ENCODE results near the gene KHDC4. TPM values are rescaled to one million over a fixed set of nuclear protein-coding genes. Genes with fewer than 3 reads are reported as not detected.

KHDC4 gene
- polyA plus RNA-seq, 1 donor from 2014 or later = 97.1 TPM

DNA sequence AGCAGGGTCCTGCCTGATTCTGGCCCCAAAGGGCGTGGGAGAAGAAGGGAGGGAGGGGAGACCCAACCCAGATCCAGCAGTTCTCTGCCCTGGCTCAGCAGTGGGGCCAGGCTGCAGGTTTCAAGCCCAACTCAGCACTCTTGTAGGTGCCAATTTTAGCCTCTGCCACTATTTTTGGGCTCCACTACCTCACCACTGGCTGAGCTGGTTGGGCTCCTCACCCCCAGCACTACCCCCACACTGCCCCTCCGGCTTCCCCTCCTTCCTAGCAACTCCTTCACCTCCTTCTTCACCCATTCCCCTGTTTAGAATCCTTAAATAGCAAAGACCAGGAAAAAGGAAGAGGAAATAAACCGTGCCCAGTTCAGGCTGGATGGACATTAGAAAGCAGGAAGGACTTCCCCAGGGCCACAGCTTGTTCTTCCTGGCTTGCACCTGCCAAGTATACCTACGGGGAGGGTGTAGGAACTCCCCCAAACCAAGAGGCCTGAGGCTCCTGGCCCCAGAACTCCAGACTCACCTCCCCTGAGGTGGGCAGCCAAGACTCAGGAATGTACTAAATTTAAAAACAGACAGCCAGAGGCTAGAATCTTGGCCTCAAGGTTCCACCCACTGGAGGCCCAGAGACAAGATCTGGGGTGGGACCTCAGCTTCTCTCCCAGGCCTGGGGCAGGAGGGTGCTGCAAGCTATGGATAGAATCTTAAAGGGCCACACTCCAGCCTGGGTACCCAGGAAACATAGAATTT is 45.6 kb upstream of the KHDC4 start:
- H3K9me3 ChIP-seq (ENCODE audit: low read length) = no peaks in the 10 kb centered on the region
- H2AFZ ChIP-seq (ENCODE audit: low read depth, low read length) = no peak overlapping the region
- H3F3A ChIP-seq (ENCODE audit: insufficient read depth, low read length, poor library complexity, severe bottlenecking) = peaks cover 6% of the 10 kb centered on the region
- no peak overlapping the region for H3K27ac ChIP-seq (ENCODE audit: low read length)
- no peaks in the 10 kb centered on the region for H3K27me3 ChIP-seq (ENCODE audit: insufficient read depth, low read depth, low read length)
- H4K20me1 ChIP-seq (ENCODE audit: insufficient read depth) = no peaks in the 10 kb centered on the region
- H3K9me2 ChIP-seq (ENCODE audit: insufficient read depth, low read length) = no peaks in the 10 kb centered on the region
- no peak overlapping the region for H3K4me3 ChIP-seq (ENCODE audit: low read length)
- no peak overlapping the region for H3K9ac ChIP-seq (ENCODE audit: low read length)
- H3K4me2 ChIP-seq (ENCODE audit: low read length) = no peak overlapping the region
- no peak for TF ChIP-seq POLR2AphosphoS5 (IDR thresholded peaks at IDR 0.05)
- TF ChIP-seq, protein P1, sequence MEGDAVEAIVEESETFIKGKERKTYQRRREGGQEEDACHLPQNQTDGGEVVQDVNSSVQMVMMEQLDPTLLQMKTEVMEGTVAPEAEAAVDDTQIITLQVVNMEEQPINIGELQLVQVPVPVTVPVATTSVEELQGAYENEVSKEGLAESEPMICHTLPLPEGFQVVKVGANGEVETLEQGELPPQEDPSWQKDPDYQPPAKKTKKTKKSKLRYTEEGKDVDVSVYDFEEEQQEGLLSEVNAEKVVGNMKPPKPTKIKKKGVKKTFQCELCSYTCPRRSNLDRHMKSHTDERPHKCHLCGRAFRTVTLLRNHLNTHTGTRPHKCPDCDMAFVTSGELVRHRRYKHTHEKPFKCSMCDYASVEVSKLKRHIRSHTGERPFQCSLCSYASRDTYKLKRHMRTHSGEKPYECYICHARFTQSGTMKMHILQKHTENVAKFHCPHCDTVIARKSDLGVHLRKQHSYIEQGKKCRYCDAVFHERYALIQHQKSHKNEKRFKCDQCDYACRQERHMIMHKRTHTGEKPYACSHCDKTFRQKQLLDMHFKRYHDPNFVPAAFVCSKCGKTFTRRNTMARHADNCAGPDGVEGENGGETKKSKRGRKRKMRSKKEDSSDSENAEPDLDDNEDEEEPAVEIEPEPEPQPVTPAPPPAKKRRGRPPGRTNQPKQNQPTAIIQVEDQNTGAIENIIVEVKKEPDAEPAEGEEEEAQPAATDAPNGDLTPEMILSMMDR (IDR thresholded peaks at IDR 0.05; ENCODE audit: poor library complexity, severe bottlenecking) = no peak
- TF ChIP-seq MXI1 (conservative IDR thresholded peaks at IDR 0.05; ENCODE audit: poor library complexity, severe bottlenecking) = no peak
- TF ChIP-seq, protein P2, sequence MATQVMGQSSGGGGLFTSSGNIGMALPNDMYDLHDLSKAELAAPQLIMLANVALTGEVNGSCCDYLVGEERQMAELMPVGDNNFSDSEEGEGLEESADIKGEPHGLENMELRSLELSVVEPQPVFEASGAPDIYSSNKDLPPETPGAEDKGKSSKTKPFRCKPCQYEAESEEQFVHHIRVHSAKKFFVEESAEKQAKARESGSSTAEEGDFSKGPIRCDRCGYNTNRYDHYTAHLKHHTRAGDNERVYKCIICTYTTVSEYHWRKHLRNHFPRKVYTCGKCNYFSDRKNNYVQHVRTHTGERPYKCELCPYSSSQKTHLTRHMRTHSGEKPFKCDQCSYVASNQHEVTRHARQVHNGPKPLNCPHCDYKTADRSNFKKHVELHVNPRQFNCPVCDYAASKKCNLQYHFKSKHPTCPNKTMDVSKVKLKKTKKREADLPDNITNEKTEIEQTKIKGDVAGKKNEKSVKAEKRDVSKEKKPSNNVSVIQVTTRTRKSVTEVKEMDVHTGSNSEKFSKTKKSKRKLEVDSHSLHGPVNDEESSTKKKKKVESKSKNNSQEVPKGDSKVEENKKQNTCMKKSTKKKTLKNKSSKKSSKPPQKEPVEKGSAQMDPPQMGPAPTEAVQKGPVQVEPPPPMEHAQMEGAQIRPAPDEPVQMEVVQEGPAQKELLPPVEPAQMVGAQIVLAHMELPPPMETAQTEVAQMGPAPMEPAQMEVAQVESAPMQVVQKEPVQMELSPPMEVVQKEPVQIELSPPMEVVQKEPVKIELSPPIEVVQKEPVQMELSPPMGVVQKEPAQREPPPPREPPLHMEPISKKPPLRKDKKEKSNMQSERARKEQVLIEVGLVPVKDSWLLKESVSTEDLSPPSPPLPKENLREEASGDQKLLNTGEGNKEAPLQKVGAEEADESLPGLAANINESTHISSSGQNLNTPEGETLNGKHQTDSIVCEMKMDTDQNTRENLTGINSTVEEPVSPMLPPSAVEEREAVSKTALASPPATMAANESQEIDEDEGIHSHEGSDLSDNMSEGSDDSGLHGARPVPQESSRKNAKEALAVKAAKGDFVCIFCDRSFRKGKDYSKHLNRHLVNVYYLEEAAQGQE (IDR thresholded peaks at IDR 0.05; ENCODE audit: borderline replicate concordance) = no peak
- TF ChIP-seq EP300 (conservative IDR thresholded peaks at IDR 0.05; ENCODE audit: poor library complexity, severe bottlenecking) = no peak
- no peak for TF ChIP-seq RAD21 (conservative IDR thresholded peaks at IDR 0.05)
- TF ChIP-seq TAF1 (IDR thresholded peaks at IDR 0.05; ENCODE audit: low read depth) = no peak
- TF ChIP-seq EZH2 (IDR thresholded peaks at IDR 0.05; ENCODE audit: borderline replicate concordance, insufficient read depth, low read length, poor library complexity, severe bottlenecking) = no peak
- no peak for TF ChIP-seq SMC3 (conservative IDR thresholded peaks at IDR 0.05; ENCODE audit: poor library complexity)
- H3K79me2 ChIP-seq (replicated peaks; ENCODE audit: insufficient read depth, low read length) = peaks cover 42% of the 10 kb centered on the region
- H3K36me3 ChIP-seq (ENCODE audit: insufficient read depth, low read length) = no peaks in the 10 kb centered on the region

DNA sequence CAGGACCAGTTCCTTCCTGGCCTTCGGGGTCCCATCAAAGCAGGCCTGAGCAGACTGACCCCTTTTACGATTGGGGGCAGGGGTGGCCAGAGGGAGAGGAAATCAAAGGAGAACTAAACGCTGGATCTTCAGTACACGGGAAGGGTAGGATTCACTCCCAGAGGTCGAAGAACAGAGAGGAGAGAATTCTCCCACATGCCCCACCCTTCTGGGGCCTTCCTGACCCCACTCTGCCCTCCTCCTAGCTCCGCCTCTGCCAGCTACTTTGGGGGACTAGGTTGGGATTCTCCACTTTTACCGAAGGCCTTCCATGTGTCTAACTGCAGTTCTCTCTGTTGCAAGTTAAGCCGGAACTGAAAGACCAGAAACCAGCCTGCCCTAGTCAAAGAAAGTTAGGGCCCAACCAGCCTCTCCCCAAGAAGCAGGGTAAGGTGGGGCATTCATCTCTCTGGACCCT is 44.8 kb upstream of the KHDC4 start:
- H3K4me3 ChIP-seq (ENCODE audit: low read length) = peak overlapping the region; percentile 99
- H3K4me2 ChIP-seq (ENCODE audit: low read length) = peak overlapping the region; percentile 25
- H3K9ac ChIP-seq (ENCODE audit: low read length) = peak overlapping the region; percentile 99
- no peaks in the 10 kb centered on the region for H3K27me3 ChIP-seq (ENCODE audit: insufficient read depth, low read depth, low read length)
- peaks cover 6% of the 10 kb centered on the region for H3F3A ChIP-seq (ENCODE audit: insufficient read depth, low read length, poor library complexity, severe bottlenecking)
- peak overlapping the region; percentile 100 for H3K27ac ChIP-seq (ENCODE audit: low read length)
- no peaks in the 10 kb centered on the region for H3K36me3 ChIP-seq (ENCODE audit: insufficient read depth, low read length)
- no peaks in the 10 kb centered on the region for H3K9me3 ChIP-seq (ENCODE audit: low read length)
- H3K9me2 ChIP-seq (ENCODE audit: insufficient read depth, low read length) = no peaks in the 10 kb centered on the region
- H2AFZ ChIP-seq (ENCODE audit: low read depth, low read length) = peak overlapping the region; percentile 66
- H4K20me1 ChIP-seq (ENCODE audit: insufficient read depth) = no peaks in the 10 kb centered on the region
- H3K79me2 ChIP-seq (replicated peaks; ENCODE audit: insufficient read depth, low read length) = peaks cover 50% of the 10 kb centered on the region
- TF ChIP-seq RAD21 (conservative IDR thresholded peaks at IDR 0.05) = no peak
- TF ChIP-seq EZH2 (IDR thresholded peaks at IDR 0.05; ENCODE audit: borderline replicate concordance, insufficient read depth, low read length, poor library complexity, severe bottlenecking) = no peak
- no peak for TF ChIP-seq MXI1 (conservative IDR thresholded peaks at IDR 0.05; ENCODE audit: poor library complexity, severe bottlenecking)
- TF ChIP-seq, protein P1 (IDR thresholded peaks at IDR 0.05; ENCODE audit: poor library complexity, severe bottlenecking) = no peak

Measured in neural cell (in vitro differentiated cells).